Panc1 (cell line): ENCODE results near the gene ANO1. TPM values are rescaled to one million over a fixed set of nuclear protein-coding genes. Genes with fewer than 3 reads are reported as not detected.

Experiments used
- ATAC-seq: fragments of 200-7000 bp; cut with Tn5 transposase; 2 replicates; pipeline ENCODE4 v1.9.1; 2020; ENCODE audit warnings: mild to moderate bottlenecking, moderate library complexity
- BruUV-seq: library from RNA; stranded (reverse); fragments of 400-500 nt; replicated peaks from 2 replicates; lab custom pipeline; 2021; lab: Mats Ljungman, UMichigan
- CTCF ChIA-PET: fragments of 300-600 bp; sonication (Branson Sonifier 250); formaldehyde crosslinking; loops from one replicate; lab custom pipeline; 2022; ENCODE audit warnings: antibody characterized with exemption; lab: Charles Lee
- POLR2A ChIA-PET: fragments of 300-600 bp; sonication (Branson Sonifier 250); formaldehyde crosslinking; loops from one replicate; lab custom pipeline; 2022; ENCODE audit warnings: antibody characterized with exemption; lab: Charles Lee
- DNase-seq: peaks from one replicate; pipeline ENCODE4 v3.0.0-alpha.2; 2010; ENCODE audit warnings: low read depth, low spot score
- H3K27ac ChIP-seq: 2 replicates; pipeline ENCODE4 v1.5.1; 2011; ENCODE audit warnings: mild to moderate bottlenecking, low read length, inconsistent platforms
- H3K27me3 ChIP-seq: fragments of 200-500 bp; sonication (Bioruptor generic); 2 replicates; pipeline ENCODE4 v1.6.0; 2014; ENCODE audit warnings: low read length, inconsistent platforms; ENCODE audit not compliant: control insufficient read depth, insufficient read depth
- H3K36me3 ChIP-seq: fragments of 200-500 bp; sonication (Bioruptor generic); 2 replicates; pipeline ENCODE4 v1.5.1; 2014; ENCODE audit warnings: inconsistent platforms, mild to moderate bottlenecking, low read length, moderate library complexity; ENCODE audit not compliant: control insufficient read depth, insufficient read depth
- H3K4me1 ChIP-seq: 2 replicates; pipeline ENCODE4 v1.5.1; 2011; ENCODE audit warnings: inconsistent platforms, mild to moderate bottlenecking, low read length, moderate library complexity; ENCODE audit not compliant: control insufficient read depth, insufficient read depth
- H3K4me3 ChIP-seq, 2 experiments: 2 replicates each; pipeline ENCODE4 v1.5.1; 2011 to 2012; ENCODE audit warnings: low read depth in 2 of 2, low read length in 2 of 2, mild to moderate bottlenecking in 2 of 2, inconsistent platforms in 1 of 2, moderate library complexity in 1 of 2
- H3K9me3 ChIP-seq: fragments of 200-500 bp; sonication (Bioruptor generic); 2 replicates; pipeline ENCODE4 v1.5.1; 2014; ENCODE audit warnings: low read depth, mild to moderate bottlenecking, inconsistent platforms, low read length, moderate library complexity; ENCODE audit not compliant: control insufficient read depth, insufficient read depth
- CTCF ChIP-seq: fragments of 450-650 bp; IDR thresholded peaks from 2 replicates; pipeline ENCODE4 v1.5.1; 2017; ENCODE audit warnings: mild to moderate bottlenecking
- POLR2AphosphoS5 ChIP-seq: IDR thresholded peaks from 2 replicates; pipeline ENCODE4 v1.6.1; 2012; ENCODE audit warnings: mild to moderate bottlenecking, low read depth, low read length, moderate library complexity
- SIN3A ChIP-seq: IDR thresholded peaks from 2 replicates; pipeline ENCODE4 v1.6.1; 2012; ENCODE audit warnings: low read depth, mild to moderate bottlenecking, low read length, moderate library complexity, borderline replicate concordance; ENCODE audit not compliant: insufficient read depth
- TCF7L2 ChIP-seq: IDR thresholded peaks from 2 replicates; pipeline ENCODE4 v1.6.1; 2011; ENCODE audit warnings: mild to moderate bottlenecking, low read depth, low read length, inconsistent platforms
- in situ Hi-C: cut with HindIII; loops from 2 replicates; pipeline ENCODE4 v1.10.0; 2016; ENCODE audit warnings: low sequenced_read_pairs, low pct_unique_long_range_greater_than_20kb
- intact Hi-C: fragments of 100-400 bp; cut with micrococcal nuclease; formaldehyde crosslinking; loops from one replicate; pipeline ENCODE4 v1.10.0; 2022; ENCODE audit not compliant: unreplicated experiment
- total RNA-seq: library from RNA; stranded (reverse); gene quantifications from one replicate; pipeline ENCODE4 v1.2.1, GENCODE V29; 2021; ENCODE audit not compliant: unreplicated experiment
- TF ChIP-seq, protein P1 (sequence below), 2 experiments: IDR thresholded peaks; 2 replicates each; pipeline ENCODE4 v1.6.1; 2011 to 2012; ENCODE audit warnings: low read depth in 2 of 2, control low read depth in 1 of 2, low read length in 1 of 2, mild to moderate bottlenecking in 1 of 2, moderate library complexity in 1 of 2; ENCODE audit not compliant: insufficient read depth in 1 of 2

ANO1 gene
- total RNA-seq, 1 experiment from 2014 or later: 2.3 TPM

- ChIA-PET CTCF (no interaction called here), POLR2A (no interaction called here)
- ATAC-seq: no peak
- Histone ChIP-seq H3K4me3 (no peak overlapping the region), H3K9me3 (no peaks in the 10 kb centered on the region), H3K27ac (no peak overlapping the region), H3K27me3 (peaks cover 11% of the 10 kb centered on the region), H3K4me1 (no peaks in the 10 kb centered on the region), H3K36me3 (no peaks in the 10 kb centered on the region)
- TF ChIP-seq, protein P1, sequence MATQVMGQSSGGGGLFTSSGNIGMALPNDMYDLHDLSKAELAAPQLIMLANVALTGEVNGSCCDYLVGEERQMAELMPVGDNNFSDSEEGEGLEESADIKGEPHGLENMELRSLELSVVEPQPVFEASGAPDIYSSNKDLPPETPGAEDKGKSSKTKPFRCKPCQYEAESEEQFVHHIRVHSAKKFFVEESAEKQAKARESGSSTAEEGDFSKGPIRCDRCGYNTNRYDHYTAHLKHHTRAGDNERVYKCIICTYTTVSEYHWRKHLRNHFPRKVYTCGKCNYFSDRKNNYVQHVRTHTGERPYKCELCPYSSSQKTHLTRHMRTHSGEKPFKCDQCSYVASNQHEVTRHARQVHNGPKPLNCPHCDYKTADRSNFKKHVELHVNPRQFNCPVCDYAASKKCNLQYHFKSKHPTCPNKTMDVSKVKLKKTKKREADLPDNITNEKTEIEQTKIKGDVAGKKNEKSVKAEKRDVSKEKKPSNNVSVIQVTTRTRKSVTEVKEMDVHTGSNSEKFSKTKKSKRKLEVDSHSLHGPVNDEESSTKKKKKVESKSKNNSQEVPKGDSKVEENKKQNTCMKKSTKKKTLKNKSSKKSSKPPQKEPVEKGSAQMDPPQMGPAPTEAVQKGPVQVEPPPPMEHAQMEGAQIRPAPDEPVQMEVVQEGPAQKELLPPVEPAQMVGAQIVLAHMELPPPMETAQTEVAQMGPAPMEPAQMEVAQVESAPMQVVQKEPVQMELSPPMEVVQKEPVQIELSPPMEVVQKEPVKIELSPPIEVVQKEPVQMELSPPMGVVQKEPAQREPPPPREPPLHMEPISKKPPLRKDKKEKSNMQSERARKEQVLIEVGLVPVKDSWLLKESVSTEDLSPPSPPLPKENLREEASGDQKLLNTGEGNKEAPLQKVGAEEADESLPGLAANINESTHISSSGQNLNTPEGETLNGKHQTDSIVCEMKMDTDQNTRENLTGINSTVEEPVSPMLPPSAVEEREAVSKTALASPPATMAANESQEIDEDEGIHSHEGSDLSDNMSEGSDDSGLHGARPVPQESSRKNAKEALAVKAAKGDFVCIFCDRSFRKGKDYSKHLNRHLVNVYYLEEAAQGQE (IDR thresholded peaks at IDR 0.05; ENCODE audit: insufficient read depth in 1 of 2, low read depth in 2 of 2, low read length in 1 of 2): no peak
- TF ChIP-seq SIN3A: no peak
- no peak for TF ChIP-seq POLR2AphosphoS5
- TF ChIP-seq CTCF: no peak
- TF ChIP-seq TCF7L2: no peak
- intact Hi-C loops (no loop called here), in situ Hi-C loops (no loop called here)
- DNase-seq: no peak
- no TSS peak for BruUV-seq
These were observed 6.1 kb upstream of the ANO1 start for GRCh38 chr11:70071996-70072395.

GRCh38 chr11:70072461-70072860 is 5.7 kb upstream of the ANO1 start:
- H3K36me3 ChIP-seq: no peaks in the 10 kb centered on the region
- H3K4me1 ChIP-seq: no peaks in the 10 kb centered on the region

More at GRCh38 chr11:70072461-70072860, 5.7 kb upstream of the ANO1 start:
- BruUV-seq: no TSS peak
- TF ChIP-seq SIN3A (no peak), TCF7L2 (no peak), CTCF (no peak), POLR2AphosphoS5 (no peak)
- TF ChIP-seq, protein P1 (IDR thresholded peaks at IDR 0.05; ENCODE audit: insufficient read depth in 1 of 2, low read depth in 2 of 2, low read length in 1 of 2): no peak
- in situ Hi-C loops (no loop called here), intact Hi-C loops (no loop called here)
- Histone ChIP-seq H3K27me3 (peaks cover 13% of the 10 kb centered on the region), H3K4me3 (no peak overlapping the region), H3K27ac (no peak overlapping the region), H3K9me3 (no peaks in the 10 kb centered on the region)
- POLR2A ChIA-PET: no interaction called here
- DNase-seq (no peak), ATAC-seq (no peak)
- CTCF ChIA-PET: no interaction called here
